Measurements from ENCODE around the gene IMMP2L. TPM values are rescaled to one million over a fixed set of nuclear protein-coding genes. Genes with fewer than 3 reads are reported as not detected.
"Not testable (repeated sequence)": the region's sequence is repeated elsewhere in the genome, so short reads cannot be mapped to it uniquely, and the experiment has no call there.

The IMMP2L gene
- total RNA-seq, 1 donor from 2014 or later = 11.2 TPM

- no peak overlapping the region for H3K4me3 Mint-ChIP-seq (ENCODE audit: unreplicated experiment)
- DNase-seq (ENCODE audit: low spot score) = no peak
- H3K9me3 Mint-ChIP-seq (ENCODE audit: unreplicated experiment) = no peaks in the 10 kb centered on the region
- no peaks in the 10 kb centered on the region for H3K4me1 Mint-ChIP-seq (ENCODE audit: unreplicated experiment)
- no peak overlapping the region for H3K27ac Mint-ChIP-seq (ENCODE audit: unreplicated experiment)
- TF ChIP-seq, protein P1, sequence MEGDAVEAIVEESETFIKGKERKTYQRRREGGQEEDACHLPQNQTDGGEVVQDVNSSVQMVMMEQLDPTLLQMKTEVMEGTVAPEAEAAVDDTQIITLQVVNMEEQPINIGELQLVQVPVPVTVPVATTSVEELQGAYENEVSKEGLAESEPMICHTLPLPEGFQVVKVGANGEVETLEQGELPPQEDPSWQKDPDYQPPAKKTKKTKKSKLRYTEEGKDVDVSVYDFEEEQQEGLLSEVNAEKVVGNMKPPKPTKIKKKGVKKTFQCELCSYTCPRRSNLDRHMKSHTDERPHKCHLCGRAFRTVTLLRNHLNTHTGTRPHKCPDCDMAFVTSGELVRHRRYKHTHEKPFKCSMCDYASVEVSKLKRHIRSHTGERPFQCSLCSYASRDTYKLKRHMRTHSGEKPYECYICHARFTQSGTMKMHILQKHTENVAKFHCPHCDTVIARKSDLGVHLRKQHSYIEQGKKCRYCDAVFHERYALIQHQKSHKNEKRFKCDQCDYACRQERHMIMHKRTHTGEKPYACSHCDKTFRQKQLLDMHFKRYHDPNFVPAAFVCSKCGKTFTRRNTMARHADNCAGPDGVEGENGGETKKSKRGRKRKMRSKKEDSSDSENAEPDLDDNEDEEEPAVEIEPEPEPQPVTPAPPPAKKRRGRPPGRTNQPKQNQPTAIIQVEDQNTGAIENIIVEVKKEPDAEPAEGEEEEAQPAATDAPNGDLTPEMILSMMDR (IDR thresholded peaks at IDR 0.05; ENCODE audit: unreplicated experiment) = no peak
- no peaks in the 10 kb centered on the region for H3K36me3 Mint-ChIP-seq (ENCODE audit: low read depth, unreplicated experiment)
- H3K27me3 Mint-ChIP-seq (ENCODE audit: unreplicated experiment) = peaks cover 3% of the 10 kb centered on the region
These were observed 101.6 kb downstream of the IMMP2L start for GRCh38 chr7:111460695-111461094.

DNA sequence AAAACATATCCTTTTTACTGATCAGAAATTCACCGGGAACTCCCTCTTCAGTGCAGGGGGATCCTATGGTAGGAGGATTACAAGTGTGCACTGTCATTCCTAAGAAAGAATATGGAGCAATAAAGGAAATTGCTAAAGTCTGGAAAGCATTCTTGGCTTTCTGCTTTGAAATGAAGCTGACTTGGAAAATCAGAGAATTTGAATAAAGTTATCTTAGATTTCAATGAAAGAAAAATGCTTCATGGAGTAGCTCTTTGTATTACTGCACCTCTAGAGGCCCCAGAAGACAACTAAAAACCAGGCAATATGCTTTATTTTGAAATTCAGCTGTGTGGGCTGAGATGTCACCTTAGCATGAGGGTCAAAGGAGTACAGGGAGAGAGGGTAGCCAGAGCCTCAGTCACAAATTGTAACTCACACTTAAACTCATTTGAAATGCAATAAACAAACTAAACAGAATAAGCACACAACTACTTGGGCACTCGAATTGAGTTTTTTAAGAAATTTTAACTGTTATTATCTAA lies 102.5 kb downstream of the IMMP2L start:
- no peaks in the 10 kb centered on the region for H3K36me3 Mint-ChIP-seq (ENCODE audit: low read depth, unreplicated experiment)
- no peaks in the 10 kb centered on the region for H3K9me3 Mint-ChIP-seq (ENCODE audit: unreplicated experiment)
- H3K27me3 Mint-ChIP-seq (ENCODE audit: unreplicated experiment) = peaks cover 3% of the 10 kb centered on the region
- no peak overlapping the region for H3K4me3 Mint-ChIP-seq (ENCODE audit: unreplicated experiment)
- no peak for DNase-seq (ENCODE audit: low spot score)
- no peaks in the 10 kb centered on the region for H3K4me1 Mint-ChIP-seq (ENCODE audit: unreplicated experiment)
- TF ChIP-seq, protein P1 (IDR thresholded peaks at IDR 0.05; ENCODE audit: unreplicated experiment) = no peak
- H3K27ac Mint-ChIP-seq (ENCODE audit: unreplicated experiment) = no peak overlapping the region

DNA sequence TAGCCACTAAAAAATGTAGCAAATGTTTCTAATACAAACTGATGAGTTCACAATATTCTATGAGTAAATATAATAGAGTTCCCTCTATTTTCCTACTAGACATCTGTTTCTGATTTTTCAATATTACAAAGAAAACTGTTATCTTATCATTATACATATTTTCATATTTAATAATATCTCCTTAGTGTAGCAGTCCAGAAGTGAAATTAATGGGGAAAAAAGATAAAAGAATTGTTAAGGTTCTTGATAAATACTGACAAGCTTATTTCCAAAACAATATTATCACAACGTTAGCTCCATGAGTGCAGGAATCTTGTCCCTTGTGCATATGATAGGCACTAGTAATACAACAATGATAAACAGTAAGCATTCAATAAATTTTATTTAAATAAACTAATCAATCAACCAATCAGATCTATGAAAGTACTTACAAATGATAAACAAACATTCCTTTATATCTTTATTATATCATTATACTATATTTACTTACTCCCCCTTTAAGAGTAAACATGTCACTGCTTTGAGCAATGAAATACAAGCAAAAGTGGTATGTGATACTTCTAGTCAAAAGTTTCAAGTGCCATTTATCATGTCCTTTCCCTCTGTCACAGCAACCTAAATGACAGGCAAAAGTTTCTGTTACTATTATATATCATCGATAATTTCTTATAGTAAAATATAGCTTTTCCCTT lies 103.1 kb downstream of the IMMP2L start:
- Mint-ChIP-seq H3K27me3 (ENCODE audit: unreplicated experiment) (peaks cover 3% of the 10 kb centered on the region), H3K4me1 (ENCODE audit: unreplicated experiment) (no peaks in the 10 kb centered on the region), H3K36me3 (ENCODE audit: low read depth, unreplicated experiment) (no peaks in the 10 kb centered on the region), H3K27ac (ENCODE audit: unreplicated experiment) (no peak overlapping the region), H3K9me3 (ENCODE audit: unreplicated experiment) (no peaks in the 10 kb centered on the region), H3K4me3 (ENCODE audit: unreplicated experiment) (no peak overlapping the region)
- TF ChIP-seq, protein P1 (IDR thresholded peaks at IDR 0.05; ENCODE audit: unreplicated experiment) = no peak
- DNase-seq (ENCODE audit: low spot score) = no peak

GRCh38 chr7:111450705-111451104 lies 111.6 kb downstream of the IMMP2L start:
- not testable (repeated sequence) for DNase-seq (ENCODE audit: low spot score); H3K4me1 Mint-ChIP-seq (ENCODE audit: unreplicated experiment); H3K27me3 Mint-ChIP-seq (ENCODE audit: unreplicated experiment); H3K36me3 Mint-ChIP-seq (ENCODE audit: low read depth, unreplicated experiment); H3K4me3 Mint-ChIP-seq (ENCODE audit: unreplicated experiment); H3K27ac Mint-ChIP-seq (ENCODE audit: unreplicated experiment); H3K9me3 Mint-ChIP-seq (ENCODE audit: unreplicated experiment)

DNA sequence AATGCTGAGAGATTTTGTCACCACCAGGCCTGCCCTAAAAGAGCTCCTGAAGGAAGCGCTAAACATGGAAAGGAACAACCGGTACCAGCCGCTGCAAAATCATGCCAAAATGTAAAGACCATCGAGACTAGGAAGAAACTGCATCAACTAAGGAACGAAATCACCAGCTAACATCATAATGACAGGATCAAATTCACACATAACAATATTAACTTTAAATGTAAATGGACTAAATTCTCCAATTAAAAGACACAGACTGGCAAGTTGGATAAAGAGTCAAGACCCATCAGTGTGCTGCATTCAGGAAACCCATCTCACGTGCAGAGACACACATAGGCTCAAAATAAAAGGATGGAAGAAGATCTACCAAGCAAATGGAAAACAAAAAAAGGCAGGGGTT lies 114.8 kb downstream of the IMMP2L start:
- H3K9me3 Mint-ChIP-seq (ENCODE audit: unreplicated experiment); H3K4me1 Mint-ChIP-seq (ENCODE audit: unreplicated experiment); H3K27me3 Mint-ChIP-seq (ENCODE audit: unreplicated experiment); H3K27ac Mint-ChIP-seq (ENCODE audit: unreplicated experiment); H3K4me3 Mint-ChIP-seq (ENCODE audit: unreplicated experiment); DNase-seq (ENCODE audit: low spot score); H3K36me3 Mint-ChIP-seq (ENCODE audit: low read depth, unreplicated experiment): not testable (repeated sequence)

GRCh38 chr7:111439977-111440376 lies 122.3 kb downstream of the IMMP2L start:
- Mint-ChIP-seq H3K4me3 (ENCODE audit: unreplicated experiment) (no peak overlapping the region), H3K4me1 (ENCODE audit: unreplicated experiment) (peaks cover 5% of the 10 kb centered on the region), H3K9me3 (ENCODE audit: unreplicated experiment) (no peaks in the 10 kb centered on the region), H3K27me3 (ENCODE audit: unreplicated experiment) (no peaks in the 10 kb centered on the region), H3K36me3 (ENCODE audit: low read depth, unreplicated experiment) (no peaks in the 10 kb centered on the region), H3K27ac (ENCODE audit: unreplicated experiment) (no peak overlapping the region)
- DNase-seq (ENCODE audit: low spot score) = no peak
- TF ChIP-seq, protein P1 (IDR thresholded peaks at IDR 0.05; ENCODE audit: unreplicated experiment) = no peak
